ENCODE measurements around the gene BIN2. TPM values are rescaled to one million over a fixed set of nuclear protein-coding genes. Genes with fewer than 3 reads are reported as not detected.

Gene BIN2
- total RNA-seq, 1 experiment from 2014 or later = not detected

- DNase-seq = no peak
- Histone ChIP-seq H3K27me3 (ENCODE audit: insufficient read depth, low read length) (no peaks in the 10 kb centered on the region), H4K5ac (ENCODE audit: insufficient read length, low read depth, low read length) (no peak overlapping the region), H3K18ac (ENCODE audit: insufficient read length, low read depth, low read length) (no peak overlapping the region), H2AFZ (ENCODE audit: low read length) (no peak overlapping the region), H3K27ac (ENCODE audit: insufficient read length, low read depth, low read length) (no peak overlapping the region), H2BK15ac (ENCODE audit: low read depth, low read length) (no peak overlapping the region), H2AK5ac (ENCODE audit: insufficient read length, low read length) (no peak overlapping the region), H3K56ac (ENCODE audit: insufficient read length, low read depth, low read length) (no peak overlapping the region), H2BK12ac (ENCODE audit: insufficient read length, low read depth, low read length) (no peak overlapping the region), H3K79me1 (ENCODE audit: insufficient read depth, low read depth, low read length, poor library complexity, severe bottlenecking) (no peaks in the 10 kb centered on the region), H3K4ac (ENCODE audit: low read depth, low read length) (no peak overlapping the region), H2BK5ac (ENCODE audit: insufficient read length, low read length) (no peak overlapping the region), H4K8ac (replicated peaks; ENCODE audit: insufficient read length, low read depth, low read length) (no peak overlapping the region), H4K91ac (ENCODE audit: insufficient read length, low read depth, low read length) (no peak overlapping the region), H2BK120ac (ENCODE audit: low read depth, low read length, poor library complexity, severe bottlenecking) (no peak overlapping the region), H3K9ac (ENCODE audit: extremely low read depth, insufficient read length, low read length) (no peak overlapping the region), H3K9me3 (ENCODE audit: control insufficient read depth, low read depth, low read length) (no peaks in the 10 kb centered on the region), H2BK20ac (ENCODE audit: low read depth, low read length, poor library complexity, severe bottlenecking) (no peak overlapping the region), H3K23ac (ENCODE audit: insufficient read length, low read depth, low read length) (no peak overlapping the region), H3K4me2 (ENCODE audit: insufficient read depth, insufficient read length, low read length) (no peak overlapping the region), H3K4me1 (ENCODE audit: insufficient read depth, low read length) (peaks cover 2% of the 10 kb centered on the region; the same call in 1 of the 2 replicates), H3K14ac (ENCODE audit: insufficient read depth, low read length) (no peak overlapping the region), H3K79me2 (ENCODE audit: insufficient read depth, low read length) (no peaks in the 10 kb centered on the region), H3T11ph (ENCODE audit: low read length) (no peak overlapping the region), H4K20me1 (ENCODE audit: control insufficient read depth, insufficient read depth, insufficient read length) (no peaks in the 10 kb centered on the region), H3K23me2 (ENCODE audit: insufficient read length, low read depth, low read length, poor library complexity, severe bottlenecking) (no peaks in the 10 kb centered on the region)
- Mint-ChIP-seq H3K4me3 (no peak overlapping the region), H3K4me1 (peaks cover 22 to 28% of the 10 kb centered on the region in 2 experiments), H3K36me3 (ENCODE audit: insufficient read depth in 1 of 3, low read depth in 3 of 3) (no peaks in the 10 kb centered on the region; a peak in 3 of 7 replicates), H3K27ac (no peak overlapping the region), H3K27me3 (ENCODE audit: low read depth) (peaks cover 9% of the 10 kb centered on the region), H3K9me3 (no peaks in the 10 kb centered on the region)
- TF ChIP-seq CTCF (conservative IDR thresholded peaks at IDR 0.05) = no peak
Measured at GRCh38 chr12:51265024-51265423, 59.0 kb downstream of the BIN2 start.
